ENCODE data around the gene TFIP11.

DNA sequence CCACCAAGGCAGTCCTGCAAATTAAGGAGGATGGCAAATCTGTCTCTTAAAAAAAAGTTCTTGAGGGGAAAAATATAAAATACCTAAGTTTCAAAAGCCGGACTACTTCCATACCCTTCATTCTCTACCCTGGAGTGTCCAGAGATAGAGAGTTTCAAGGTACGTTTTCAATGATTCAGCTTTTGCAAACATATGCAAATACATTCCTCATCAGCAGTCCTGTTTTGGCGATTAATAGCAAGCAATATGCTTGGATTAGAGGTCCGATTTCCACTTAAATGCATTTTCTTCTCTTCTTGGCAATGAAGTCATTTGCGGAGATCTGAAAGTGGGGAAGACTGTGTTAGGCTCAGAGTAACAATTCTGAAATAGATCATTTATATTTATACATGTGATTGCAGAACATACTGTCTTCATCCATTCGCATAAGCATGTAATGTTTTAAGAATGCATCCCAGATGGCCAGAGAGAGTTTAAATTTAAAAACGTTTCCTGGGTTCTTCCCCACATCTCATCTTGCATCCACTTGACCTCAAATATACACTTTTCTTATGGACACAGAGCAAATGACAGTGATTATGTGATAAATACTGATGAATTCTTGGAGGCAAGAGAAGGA lies 13.8 kb upstream of the TFIP11 start:
- TF ChIP-seq, protein P1, sequence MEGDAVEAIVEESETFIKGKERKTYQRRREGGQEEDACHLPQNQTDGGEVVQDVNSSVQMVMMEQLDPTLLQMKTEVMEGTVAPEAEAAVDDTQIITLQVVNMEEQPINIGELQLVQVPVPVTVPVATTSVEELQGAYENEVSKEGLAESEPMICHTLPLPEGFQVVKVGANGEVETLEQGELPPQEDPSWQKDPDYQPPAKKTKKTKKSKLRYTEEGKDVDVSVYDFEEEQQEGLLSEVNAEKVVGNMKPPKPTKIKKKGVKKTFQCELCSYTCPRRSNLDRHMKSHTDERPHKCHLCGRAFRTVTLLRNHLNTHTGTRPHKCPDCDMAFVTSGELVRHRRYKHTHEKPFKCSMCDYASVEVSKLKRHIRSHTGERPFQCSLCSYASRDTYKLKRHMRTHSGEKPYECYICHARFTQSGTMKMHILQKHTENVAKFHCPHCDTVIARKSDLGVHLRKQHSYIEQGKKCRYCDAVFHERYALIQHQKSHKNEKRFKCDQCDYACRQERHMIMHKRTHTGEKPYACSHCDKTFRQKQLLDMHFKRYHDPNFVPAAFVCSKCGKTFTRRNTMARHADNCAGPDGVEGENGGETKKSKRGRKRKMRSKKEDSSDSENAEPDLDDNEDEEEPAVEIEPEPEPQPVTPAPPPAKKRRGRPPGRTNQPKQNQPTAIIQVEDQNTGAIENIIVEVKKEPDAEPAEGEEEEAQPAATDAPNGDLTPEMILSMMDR (IDR thresholded peaks at IDR 0.05): no peak
- no peak for TF ChIP-seq POLR2A (IDR thresholded peaks at IDR 0.05)
